Gastrocnemius medialis (tissue), 4 donors: ENCODE results near the gene GALNT9.

ENCODE experiments used
- CTCF ChIP-seq, 5 experiments: fragments of 450-650 bp in 3 of 5; fragments of 200-600 bp in 2 of 5; sonication (generic) in 2 of 5; IDR thresholded peaks in 4 of 5; conservative IDR thresholded peaks in 1 of 5; 1 replicate in 4 of 5; 2 replicates in 1 of 5; pipeline ENCODE4 v1.5.1; 2016 to 2019; ENCODE audit warnings: antibody characterized with exemption in 5 of 5, mild to moderate bottlenecking in 3 of 5, moderate library complexity in 3 of 5
- POLR2A ChIP-seq, 2 donors: fragments of 450-650 bp; IDR thresholded peaks; one replicate each; pipeline ENCODE4 v1.6.1; 2017; ENCODE audit warnings: antibody characterized with exemption in 2 of 2, mild to moderate bottlenecking in 2 of 2, moderate library complexity in 2 of 2

GRCh38 chr12:132337557-132337956 is 8.2 kb upstream of the GALNT9 start:
- TF ChIP-seq POLR2A (IDR thresholded peaks at IDR 0.05) (no peak), CTCF (IDR thresholded peaks at IDR 0.05 in 4 of 5, conservative IDR thresholded peaks at IDR 0.05 in 1 of 5) (no peak)
